Neural progenitor cell (in vitro differentiated cells): ENCODE data around the gene SLC25A19.

Experiments
- EZH2 ChIP-seq: fragments of 200-600 bp; sonication (generic); IDR thresholded peaks from 2 replicates; pipeline ENCODE4 v1.6.1; 2017; ENCODE audit warnings: antibody characterized with exemption, mild to moderate bottlenecking, moderate library complexity
- TF ChIP-seq, protein P1 (sequence below): fragments of 200-600 bp; sonication (generic); IDR thresholded peaks from 2 replicates; pipeline ENCODE4 v1.5.1; 2017; ENCODE audit warnings: antibody characterized with exemption, mild to moderate bottlenecking

DNA sequence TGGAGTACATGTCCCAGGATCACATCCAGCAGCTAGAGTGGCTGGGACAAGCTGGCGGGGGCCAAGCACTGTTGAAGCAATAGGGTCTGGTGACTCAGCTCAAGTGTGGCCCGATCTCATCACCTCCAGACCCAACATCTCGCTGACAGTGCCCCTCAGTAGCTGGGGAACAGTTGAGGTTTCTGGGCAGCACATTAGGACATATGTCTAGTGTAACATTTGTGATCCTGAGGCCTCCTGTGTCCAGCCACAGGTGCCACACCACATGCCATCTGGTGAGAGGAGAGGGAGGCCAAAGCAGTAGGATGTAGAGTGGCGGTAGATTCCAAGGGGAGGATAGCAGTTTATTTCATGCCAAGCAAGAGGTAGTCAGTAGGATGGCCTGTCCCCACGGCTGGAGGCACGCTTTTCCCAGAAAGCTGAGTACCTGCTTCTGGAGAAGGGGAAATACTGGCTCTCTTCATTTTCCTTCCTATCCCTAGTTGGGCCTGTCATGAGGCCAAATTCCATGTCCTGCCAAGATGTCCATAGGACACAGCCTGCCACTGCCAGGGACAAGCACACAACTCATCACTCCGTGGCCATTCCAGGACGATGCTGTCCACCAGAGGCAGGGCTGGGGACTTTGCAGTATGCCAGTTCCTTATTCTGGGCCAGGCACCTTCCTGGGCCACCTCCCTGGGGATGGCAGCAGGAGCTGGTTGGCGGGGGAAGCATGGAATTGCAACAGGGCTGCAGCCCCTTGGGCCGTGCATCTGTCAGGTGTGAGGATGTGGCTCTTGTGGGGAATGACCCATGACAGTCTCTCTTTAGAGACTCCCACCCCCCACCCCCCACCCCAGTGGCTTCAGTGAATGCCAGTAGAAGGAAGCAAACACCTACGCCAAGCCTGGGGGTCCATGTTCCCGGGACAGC, 51.9 kb downstream of the SLC25A19 start:
- no peak for TF ChIP-seq EZH2
- TF ChIP-seq, protein P1, sequence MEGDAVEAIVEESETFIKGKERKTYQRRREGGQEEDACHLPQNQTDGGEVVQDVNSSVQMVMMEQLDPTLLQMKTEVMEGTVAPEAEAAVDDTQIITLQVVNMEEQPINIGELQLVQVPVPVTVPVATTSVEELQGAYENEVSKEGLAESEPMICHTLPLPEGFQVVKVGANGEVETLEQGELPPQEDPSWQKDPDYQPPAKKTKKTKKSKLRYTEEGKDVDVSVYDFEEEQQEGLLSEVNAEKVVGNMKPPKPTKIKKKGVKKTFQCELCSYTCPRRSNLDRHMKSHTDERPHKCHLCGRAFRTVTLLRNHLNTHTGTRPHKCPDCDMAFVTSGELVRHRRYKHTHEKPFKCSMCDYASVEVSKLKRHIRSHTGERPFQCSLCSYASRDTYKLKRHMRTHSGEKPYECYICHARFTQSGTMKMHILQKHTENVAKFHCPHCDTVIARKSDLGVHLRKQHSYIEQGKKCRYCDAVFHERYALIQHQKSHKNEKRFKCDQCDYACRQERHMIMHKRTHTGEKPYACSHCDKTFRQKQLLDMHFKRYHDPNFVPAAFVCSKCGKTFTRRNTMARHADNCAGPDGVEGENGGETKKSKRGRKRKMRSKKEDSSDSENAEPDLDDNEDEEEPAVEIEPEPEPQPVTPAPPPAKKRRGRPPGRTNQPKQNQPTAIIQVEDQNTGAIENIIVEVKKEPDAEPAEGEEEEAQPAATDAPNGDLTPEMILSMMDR, result no peak
